Spleen (tissue), 11 donors: ENCODE results near the gene PXMP2. TPM values are rescaled to one million over a fixed set of nuclear protein-coding genes. Genes with fewer than 3 reads are reported as not detected.

Experiments
- DNase-seq: peaks from one replicate; pipeline ENCODE4 v3.0.0-alpha.2; 2020
- H3K27ac ChIP-seq, 8 donors: fragments of 200-600 bp; sonication (generic) in 7 of 8; 1 replicate in 4 of 8; 2 replicates in 4 of 8; pipeline versions ENCODE4 v1.5.0 to v1.8.0; 2016 to 2021; ENCODE audit warnings: inconsistent platforms in 4 of 8, mild to moderate bottlenecking in 4 of 8, moderate library complexity in 1 of 8
- H3K27me3 ChIP-seq, 7 donors: fragments of 200-600 bp; sonication (generic) in 6 of 7; replicated peaks in 1 of 7; 1 replicate in 4 of 7; 2 replicates in 3 of 7; pipeline versions ENCODE4 v1.5.0 to v1.8.0; 2016 to 2021; ENCODE audit warnings: inconsistent platforms in 3 of 7, mild to moderate bottlenecking in 1 of 7
- H3K36me3 ChIP-seq, 6 donors: fragments of 200-600 bp; sonication (generic) in 5 of 6; 1 replicate in 4 of 6; 2 replicates in 2 of 6; pipeline versions ENCODE4 v1.5.0 to v1.8.0; 2016 to 2021; ENCODE audit warnings: inconsistent platforms in 2 of 6
- H3K4me1 ChIP-seq, 6 donors: fragments of 200-600 bp; sonication (generic) in 5 of 6; 1 replicate in 3 of 6; 2 replicates in 3 of 6; pipeline versions ENCODE4 v1.5.0 to v1.8.0; 2016 to 2021; ENCODE audit warnings: inconsistent platforms in 3 of 6
- H3K4me3 ChIP-seq, 8 donors: fragments of 200-600 bp; sonication (generic) in 7 of 8; 1 replicate in 4 of 8; 2 replicates in 4 of 8; pipeline versions ENCODE4 v1.5.0 to v1.8.0; 2016 to 2021; ENCODE audit warnings: inconsistent platforms in 4 of 8, mild to moderate bottlenecking in 4 of 8, moderate library complexity in 2 of 8
- H3K9me3 ChIP-seq, 8 donors: fragments of 200-600 bp; sonication (generic) in 7 of 8; 1 replicate in 4 of 8; 2 replicates in 4 of 8; pipeline versions ENCODE4 v1.5.0 to v1.8.0; 2016 to 2021; ENCODE audit warnings: inconsistent platforms in 4 of 8
- POLR2A ChIP-seq, 3 donors: fragments of 450-650 bp; IDR thresholded peaks; one replicate each; pipeline ENCODE4 v1.5.1; 2017; ENCODE audit warnings: antibody characterized with exemption in 3 of 3, mild to moderate bottlenecking in 1 of 3
- POLR2AphosphoS5 ChIP-seq, 3 donors: sonication (generic); formaldehyde crosslinking; IDR thresholded peaks; one replicate each; pipeline ENCODE4 v1.5.1; 2017; ENCODE audit warnings: antibody characterized with exemption in 3 of 3
- WGBS, 5 donors: extraction: QIAGEN DNeasy Blood & Tissue Kit in 3 of 5; methylation state at CpG; one replicate each; pipeline versions ENCODE4 v1.1.5 to v1.1.7; 2013 to 2018; 5-methylcytosine and 5-hydroxymethylcytosine counted together
- intact Hi-C: fragments of 100-400 bp; cut with DNase I; formaldehyde crosslinking; loops from one replicate; pipeline ENCODE4 v1.15.0; 2023; ENCODE audit warnings: low total_unique reads
- polyA plus RNA-seq, 3 donors: library from polyadenylated mRNA; stranded (reverse); fragments of 200-250 nt; gene quantifications; one replicate each; pipeline ENCODE4 v1.2.1, GENCODE V29; 2013
- total RNA-seq, 7 donors: library from RNA; depleted of rRNA in 3 of 7; stranded (reverse); fragments of >200 nt in 3 of 7; fragmentation: NEBNext Ultra II Directional in 4 of 7; extraction: Animal tissue kit (Norgen Biotek cat#: 25700) in 4 of 7; gene quantifications; one replicate each; pipeline versions ENCODE4 v1.1.0 to v1.2.1, GENCODE V29; 2016 to 2021
- TF ChIP-seq, protein P1 (sequence below), 11 experiments: fragments of 200-600 bp in 7 of 11; fragments of 450-650 bp in 4 of 11; sonication (generic) in 4 of 11; IDR thresholded peaks in 8 of 11; conservative IDR thresholded peaks in 3 of 11; 1 replicate in 7 of 11; 2 replicates in 4 of 11; pipeline versions ENCODE4 v1.4.0 to v1.8.0; 2016 to 2021; ENCODE audit warnings: antibody characterized with exemption in 11 of 11, inconsistent platforms in 4 of 11, mild to moderate bottlenecking in 1 of 11
- donor health status: healthy with polysubstance abuse.
- donor health status: DM: no; HTN: no; CAD: no; lungs with moderate emphysema.
- donor health status: DM: no; HTN: no; CAD: no.
- donor health status: Bipolar disorder and iron deficiency.
- donor health status: healthy.
- donor health status: DM: no; HTN: no; CAD: no.
- donor health status: DM: yes; HTN: yes; CAD: no.

Gene PXMP2
- total and polyA plus RNA-seq, 10 donors = 3.3 to 19.6 (median 9.7) TPM

DNA sequence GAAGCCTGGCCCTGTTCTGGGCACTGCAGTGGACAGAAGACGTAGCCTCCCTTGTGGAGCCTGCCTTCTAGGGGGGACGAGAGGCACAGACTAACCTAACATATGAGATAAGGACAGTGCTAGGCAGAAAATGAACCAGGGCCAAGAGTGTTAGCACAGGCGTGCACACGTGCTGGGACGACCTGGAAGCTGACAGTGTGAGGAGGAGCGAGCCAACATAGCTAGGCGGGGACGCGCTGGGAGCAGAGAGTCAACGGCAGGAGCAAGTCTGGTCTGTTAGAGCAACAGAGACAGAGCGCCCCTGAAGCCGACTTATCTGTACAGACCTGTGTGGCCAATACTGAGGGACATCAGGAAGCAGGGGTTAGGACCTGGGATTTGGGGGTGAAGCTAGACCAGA is 8.0 kb downstream of the PXMP2 start:
- DNase-seq = no peak
- no peak overlapping the region for H3K27ac ChIP-seq
- WGBS, 5 donors = 92 to 98% (median 95%) methylated on average over 12 of the region's 12 CpGs
- TF ChIP-seq POLR2A (IDR thresholded peaks at IDR 0.05) (no peak), POLR2AphosphoS5 (IDR thresholded peaks at IDR 0.05) (no peak)
- TF ChIP-seq, protein P1, sequence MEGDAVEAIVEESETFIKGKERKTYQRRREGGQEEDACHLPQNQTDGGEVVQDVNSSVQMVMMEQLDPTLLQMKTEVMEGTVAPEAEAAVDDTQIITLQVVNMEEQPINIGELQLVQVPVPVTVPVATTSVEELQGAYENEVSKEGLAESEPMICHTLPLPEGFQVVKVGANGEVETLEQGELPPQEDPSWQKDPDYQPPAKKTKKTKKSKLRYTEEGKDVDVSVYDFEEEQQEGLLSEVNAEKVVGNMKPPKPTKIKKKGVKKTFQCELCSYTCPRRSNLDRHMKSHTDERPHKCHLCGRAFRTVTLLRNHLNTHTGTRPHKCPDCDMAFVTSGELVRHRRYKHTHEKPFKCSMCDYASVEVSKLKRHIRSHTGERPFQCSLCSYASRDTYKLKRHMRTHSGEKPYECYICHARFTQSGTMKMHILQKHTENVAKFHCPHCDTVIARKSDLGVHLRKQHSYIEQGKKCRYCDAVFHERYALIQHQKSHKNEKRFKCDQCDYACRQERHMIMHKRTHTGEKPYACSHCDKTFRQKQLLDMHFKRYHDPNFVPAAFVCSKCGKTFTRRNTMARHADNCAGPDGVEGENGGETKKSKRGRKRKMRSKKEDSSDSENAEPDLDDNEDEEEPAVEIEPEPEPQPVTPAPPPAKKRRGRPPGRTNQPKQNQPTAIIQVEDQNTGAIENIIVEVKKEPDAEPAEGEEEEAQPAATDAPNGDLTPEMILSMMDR (IDR thresholded peaks at IDR 0.05 in 8 of 11, conservative IDR thresholded peaks at IDR 0.05 in 3 of 11) = no peak
- H3K4me3 ChIP-seq = no peak overlapping the region
- intact Hi-C loops = no loop called here
- no peaks in the 10 kb centered on the region for H3K27me3 ChIP-seq
- H3K36me3 ChIP-seq = peaks cover 0 to 64% (median 9%) of the 10 kb centered on the region in 6 donors
- H3K9me3 ChIP-seq = no peaks in the 10 kb centered on the region
- peaks cover 0 to 5% (median 0%) of the 10 kb centered on the region in 6 donors for H3K4me1 ChIP-seq

DNA sequence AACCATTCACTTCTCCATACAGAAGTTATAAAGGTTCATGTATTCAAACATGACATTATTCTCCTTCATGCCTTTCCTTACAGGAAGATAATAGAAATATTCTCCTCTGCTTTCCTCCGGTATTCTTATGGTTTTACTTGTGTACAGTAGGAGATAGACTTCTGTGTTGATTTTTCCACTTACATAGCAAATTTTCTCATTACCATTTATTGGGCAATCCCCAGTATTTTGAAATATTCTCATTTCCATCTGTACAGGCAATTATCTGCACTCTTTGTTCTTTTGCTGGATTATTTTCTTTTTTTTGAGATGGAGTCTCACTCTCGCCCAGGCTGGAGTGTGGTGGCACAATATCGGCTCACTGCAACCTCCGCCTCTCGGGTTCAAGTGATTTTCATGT is 11.0 kb downstream of the PXMP2 start:
- peaks cover 0 to 15% (median 0%) of the 10 kb centered on the region in 6 donors for H3K4me1 ChIP-seq
- WGBS, 5 donors = 73 to 92% (median 83%) methylated on average over 5 of the region's 5 CpGs
- no peaks in the 10 kb centered on the region for H3K27me3 ChIP-seq
- H3K4me3 ChIP-seq = no peak overlapping the region
- no peaks in the 10 kb centered on the region for H3K9me3 ChIP-seq
- peaks cover 0 to 79% (median 12%) of the 10 kb centered on the region in 6 donors for H3K36me3 ChIP-seq
- intact Hi-C loops = no loop called here
- no peak overlapping the region for H3K27ac ChIP-seq
- TF ChIP-seq POLR2A (IDR thresholded peaks at IDR 0.05) = no peak
- TF ChIP-seq POLR2AphosphoS5 (IDR thresholded peaks at IDR 0.05) = no peak
- TF ChIP-seq, protein P1 (IDR thresholded peaks at IDR 0.05 in 8 of 11, conservative IDR thresholded peaks at IDR 0.05 in 3 of 11) = no peak
- no peak for DNase-seq

DNA sequence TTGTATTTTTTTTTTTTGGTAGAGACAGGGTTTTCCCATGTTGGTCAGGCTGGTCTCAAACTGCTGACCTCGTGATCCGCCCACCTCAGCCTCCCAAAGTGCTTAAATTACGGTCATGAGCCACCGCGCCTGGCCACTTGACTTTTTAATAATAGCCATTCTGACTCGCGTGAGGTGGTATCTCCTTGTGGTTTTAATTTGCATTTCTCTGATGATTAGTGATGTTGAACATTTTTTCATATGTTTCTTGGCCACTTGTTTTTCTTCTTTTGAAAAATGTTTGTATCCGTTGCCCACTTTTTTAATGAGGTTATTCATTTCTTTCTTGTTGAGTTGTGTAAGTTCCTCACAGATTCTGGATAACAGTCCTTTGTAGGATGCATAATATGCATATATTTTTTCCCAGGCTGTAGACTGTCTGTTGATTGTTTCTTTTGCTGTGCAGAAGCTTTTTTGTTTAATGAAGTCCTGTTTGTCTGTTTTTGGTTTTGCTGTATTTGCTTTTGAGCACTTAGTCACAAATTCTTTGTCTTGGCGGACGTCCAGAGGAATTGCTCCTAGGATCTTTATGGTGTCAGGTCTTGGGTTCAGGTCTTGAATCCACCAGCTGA is 12.9 kb downstream of the PXMP2 start:
- TF ChIP-seq POLR2A (IDR thresholded peaks at IDR 0.05) (no peak), POLR2AphosphoS5 (IDR thresholded peaks at IDR 0.05) (no peak)
- TF ChIP-seq, protein P1 (IDR thresholded peaks at IDR 0.05 in 8 of 11, conservative IDR thresholded peaks at IDR 0.05 in 3 of 11) = no peak
- peaks cover 0 to 93% (median 12%) of the 10 kb centered on the region in 6 donors for H3K36me3 ChIP-seq
- no peak overlapping the region for H3K27ac ChIP-seq
- intact Hi-C loops = no loop called here
- DNase-seq = no peak
- WGBS, 5 donors = 70 to 87% (median 78%) methylated on average over 10 of the region's 10 CpGs
- no peak overlapping the region for H3K4me3 ChIP-seq
- H3K9me3 ChIP-seq = no peaks in the 10 kb centered on the region
- peaks cover 0 to 15% (median 0%) of the 10 kb centered on the region in 6 donors for H3K4me1 ChIP-seq
- H3K27me3 ChIP-seq = no peaks in the 10 kb centered on the region

DNA sequence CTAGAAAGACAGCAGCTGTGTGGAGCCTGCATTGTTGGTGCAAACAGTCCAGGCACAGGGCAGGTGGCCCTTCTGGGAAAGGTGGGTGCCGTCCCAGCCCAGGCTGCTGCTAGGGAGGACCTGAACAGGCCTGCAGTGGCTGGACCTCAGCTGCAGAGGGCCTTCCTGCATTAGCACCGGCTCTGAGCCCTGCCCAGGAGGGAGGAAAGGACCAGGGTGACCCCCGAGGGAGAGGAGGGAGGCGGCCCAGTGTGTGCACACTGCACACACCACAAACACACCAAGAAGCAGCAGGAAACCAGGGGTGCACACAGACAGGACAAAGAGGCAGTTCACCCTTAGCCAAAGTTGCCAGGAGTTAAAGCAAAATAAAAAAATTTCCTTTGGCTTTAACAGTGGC is 15.3 kb downstream of the PXMP2 start:
- no peaks in the 10 kb centered on the region for H3K27me3 ChIP-seq
- intact Hi-C loops = no loop called here
- 71 to 100% (median 80%) methylated on average over 1 to 4 of the region's 4 CpGs for WGBS, 5 donors

More for the DNA sequence above, 15.3 kb downstream of the PXMP2 start:
- H3K4me3 ChIP-seq = no peak overlapping the region
- DNase-seq = no peak
- peaks cover 0 to 12% (median 3%) of the 10 kb centered on the region in 8 donors for H3K9me3 ChIP-seq
- H3K27ac ChIP-seq = no peak overlapping the region
- H3K36me3 ChIP-seq = peaks cover 0 to 70% (median 9%) of the 10 kb centered on the region in 6 donors
- peaks cover 0 to 15% (median 0%) of the 10 kb centered on the region in 6 donors for H3K4me1 ChIP-seq
- TF ChIP-seq, protein P1 (IDR thresholded peaks at IDR 0.05 in 8 of 11, conservative IDR thresholded peaks at IDR 0.05 in 3 of 11) = no peak
- TF ChIP-seq POLR2AphosphoS5 (IDR thresholded peaks at IDR 0.05) (no peak), POLR2A (IDR thresholded peaks at IDR 0.05) (no peak)
